Lung microvascular endothelial cell (primary cell): Measurements from ENCODE around the gene CUX1. TPM values are rescaled to one million over a fixed set of nuclear protein-coding genes. Genes with fewer than 3 reads are reported as not detected.
"Not testable (repeated sequence)": the region's sequence is repeated elsewhere in the genome, so short reads cannot be mapped to it uniquely, and the experiment has no call there.

Source experiments
- DNase-seq, 2 donors: peaks; one replicate each; pipeline versions ENCODE4 v3.0.0 to v3.0.0-alpha.2; 2010; ENCODE audit warnings: low read depth in 2 of 2
- total RNA-seq: library from RNA; depleted of rRNA; stranded (reverse); fragments of >200 nt; gene quantifications from 2 replicates; pipeline ENCODE4 v1.2.1, GENCODE V29; 2014

Gene CUX1
- total RNA-seq, 1 donor from 2014 or later, result 22.8 TPM

GRCh38 chr7:101868191-101868950 lies 50.9 kb downstream of the CUX1 start:
- no peak for DNase-seq

- DNase-seq, result no peak
Observed at GRCh38 chr7:101869026-101869900, 51.8 kb downstream of the CUX1 start.

- DNase-seq, result no peak
Observed at GRCh38 chr7:101869901-101870290, 52.5 kb downstream of the CUX1 start.

- no peak for DNase-seq
Observed at GRCh38 chr7:101870361-101871062, 53.1 kb downstream of the CUX1 start.

GRCh38 chr7:101871351-101871750 lies 53.9 kb downstream of the CUX1 start:
- no peak for DNase-seq

GRCh38 chr7:101874028-101874427 lies 56.6 kb downstream of the CUX1 start:
- DNase-seq, result no peak

GRCh38 chr7:101875283-101875846 lies 57.9 kb downstream of the CUX1 start:
- DNase-seq, result peak in 1 of 2 donors; percentile 33

- DNase-seq, result no peak
Observed at GRCh38 chr7:101877882-101878591, 60.6 kb downstream of the CUX1 start.

GRCh38 chr7:101878938-101879337 lies 61.5 kb downstream of the CUX1 start:
- no peak for DNase-seq

GRCh38 chr7:101879565-101879964 lies 62.1 kb downstream of the CUX1 start:
- DNase-seq, result no peak

- peak in 1 of 2 donors; percentile 24 for DNase-seq
Observed at GRCh38 chr7:101880282-101881054, 63.0 kb downstream of the CUX1 start.

- DNase-seq, result peak in 1 of 2 donors; percentile 94
Observed at GRCh38 chr7:101882005-101882421, 64.6 kb downstream of the CUX1 start.

- DNase-seq, result peak; percentile 99
Observed at GRCh38 chr7:101882595-101883564, 65.5 kb downstream of the CUX1 start.

GRCh38 chr7:101884671-101885596 lies 67.5 kb downstream of the CUX1 start:
- DNase-seq, result no peak

GRCh38 chr7:101885597-101885955 lies 68.2 kb downstream of the CUX1 start:
- no peak for DNase-seq

- not testable (repeated sequence) for DNase-seq
Observed at GRCh38 chr7:101887352-101887751, 69.9 kb downstream of the CUX1 start.

GRCh38 chr7:101888564-101888963 lies 71.1 kb downstream of the CUX1 start:
- DNase-seq, result not testable (repeated sequence)
